MG63 (cell line): ENCODE measurements around the gene CAPN10. TPM values are rescaled to one million over a fixed set of nuclear protein-coding genes. Genes with fewer than 3 reads are reported as not detected.

Experiments
- DNase-seq: peaks from one replicate; pipeline ENCODE4 v3.0.0-alpha.2; 2020
- H3K27me3 ChIP-seq: fragments of 250-450 bp; sonication (Bioruptor Pico); 2 replicates; pipeline ENCODE4 v1.5.1; 2020; ENCODE audit warnings: mild to moderate bottlenecking, moderate library complexity
- H3K36me3 ChIP-seq: fragments of 250-450 bp; sonication (Bioruptor Pico); 2 replicates; pipeline ENCODE4 v1.5.1; 2020; ENCODE audit warnings: mild to moderate bottlenecking, moderate library complexity
- H3K4me3 ChIP-seq: fragments of 250-450 bp; sonication (Bioruptor Pico); 2 replicates; pipeline ENCODE4 v1.5.1; 2020; ENCODE audit warnings: mild to moderate bottlenecking, moderate library complexity
- H3K9me3 ChIP-seq: fragments of 250-450 bp; sonication (Bioruptor Pico); 2 replicates; pipeline ENCODE4 v1.5.1; 2020; ENCODE audit warnings: mild to moderate bottlenecking, moderate library complexity
- total RNA-seq: library from RNA; depleted of rRNA; stranded (reverse); fragments of >200 nt; shearing (Covaris generic); gene quantifications from 2 replicates; pipeline ENCODE4 v1.2.3, GENCODE V29; 2014; ENCODE audit warnings: low replicate concordance

CAPN10 gene
- total RNA-seq, 1 experiment from 2014 or later, result 18.4 TPM

DNA sequence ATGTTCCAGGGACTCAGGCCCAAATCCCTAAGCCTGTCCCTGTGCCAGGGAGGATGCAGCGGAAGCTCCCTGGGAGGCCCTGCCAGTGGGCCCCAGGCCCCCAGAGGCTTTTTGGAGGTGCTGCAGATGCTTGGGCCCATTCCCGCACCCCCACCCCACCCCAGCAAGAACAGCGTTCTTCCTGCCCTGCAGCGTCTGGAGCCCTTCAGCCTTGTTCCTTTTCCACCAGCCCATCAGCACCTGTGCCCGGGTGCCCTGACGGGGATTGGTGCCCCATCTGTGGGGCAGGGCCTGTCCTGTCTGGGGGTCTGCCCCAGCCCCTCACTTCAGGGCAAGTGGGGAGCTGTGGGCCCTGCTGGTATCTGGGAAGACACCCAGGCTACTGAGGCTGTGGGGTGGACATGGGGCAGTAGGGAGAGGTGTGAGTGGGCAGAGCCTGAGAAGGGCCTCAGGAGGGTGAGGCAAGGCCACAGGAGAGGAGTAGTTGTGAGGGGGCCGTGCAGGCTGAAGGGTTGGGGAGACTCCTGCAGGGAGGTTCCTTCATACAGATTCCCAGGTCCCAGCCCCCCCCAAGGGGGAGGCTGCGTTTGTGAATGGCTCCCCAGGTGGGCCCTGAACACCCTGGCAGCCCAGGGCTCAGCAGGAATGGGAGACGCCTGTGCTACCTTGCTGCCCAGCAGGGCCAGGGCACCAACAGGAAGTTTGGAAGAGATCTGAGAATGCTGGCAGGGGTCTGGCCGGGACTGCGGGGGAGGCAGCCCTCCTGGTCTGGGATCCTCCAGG lies 15.8 kb upstream of the CAPN10 start:
- Histone ChIP-seq H3K4me3 (no peak overlapping the region), H3K27me3 (no peaks in the 10 kb centered on the region), H3K36me3 (peaks cover 3% of the 10 kb centered on the region; the same call in 1 of the 2 replicates), H3K9me3 (no peaks in the 10 kb centered on the region)
- DNase-seq, result no peak

DNA sequence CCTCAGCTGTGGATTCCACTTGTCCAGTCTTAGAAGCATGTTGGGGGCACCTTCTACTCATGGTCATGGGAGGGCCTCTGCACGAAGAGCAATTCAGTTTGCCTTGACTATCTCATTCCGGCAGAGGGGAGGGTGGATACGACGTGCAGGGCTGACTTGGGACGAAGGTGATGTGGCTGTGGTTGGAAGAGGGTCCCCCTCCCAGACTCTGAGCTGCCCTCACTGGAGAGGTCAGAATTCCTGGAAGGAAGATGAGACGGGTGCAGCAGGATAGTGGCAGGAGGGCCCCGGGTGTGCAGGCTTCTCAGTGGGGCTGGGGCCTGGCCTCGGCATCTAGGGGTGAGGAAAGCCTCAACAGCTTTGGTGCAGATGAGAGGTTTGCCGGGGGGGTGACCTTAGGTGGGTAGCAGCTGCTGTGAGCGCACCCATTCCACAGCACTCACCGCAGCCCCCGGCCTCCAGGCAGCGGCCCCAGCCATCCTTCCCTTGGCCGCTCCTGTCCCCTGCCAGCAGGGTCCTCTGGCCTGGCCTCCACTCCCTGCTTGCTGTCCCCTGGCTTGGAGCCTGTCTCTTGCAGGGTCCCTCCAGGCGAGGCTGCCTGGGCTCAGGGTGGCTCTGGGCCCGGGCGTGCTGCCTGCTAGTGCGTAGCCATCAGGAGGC lies 15.1 kb upstream of the CAPN10 start:
- H3K4me3 ChIP-seq, result no peak overlapping the region
- no peak for DNase-seq
- H3K9me3 ChIP-seq, result no peaks in the 10 kb centered on the region
- peaks cover 3% of the 10 kb centered on the region; the same call in 1 of the 2 replicates for H3K36me3 ChIP-seq
- H3K27me3 ChIP-seq, result no peaks in the 10 kb centered on the region

GRCh38 chr2:240572141-240573031 lies 14.1 kb upstream of the CAPN10 start:
- H3K4me3 ChIP-seq, result no peak overlapping the region
- DNase-seq, result no peak
- peaks cover 3% of the 10 kb centered on the region; the same call in 1 of the 2 replicates for H3K36me3 ChIP-seq
- H3K9me3 ChIP-seq, result no peaks in the 10 kb centered on the region
- no peaks in the 10 kb centered on the region for H3K27me3 ChIP-seq

GRCh38 chr2:240573071-240573515 lies 13.4 kb upstream of the CAPN10 start:
- Histone ChIP-seq H3K27me3 (no peaks in the 10 kb centered on the region), H3K36me3 (peaks cover 3% of the 10 kb centered on the region; the same call in 1 of the 2 replicates), H3K4me3 (no peak overlapping the region), H3K9me3 (no peaks in the 10 kb centered on the region)
- DNase-seq, result no peak

- no peak overlapping the region for H3K4me3 ChIP-seq
- no peaks in the 10 kb centered on the region for H3K9me3 ChIP-seq
- H3K27me3 ChIP-seq, result no peaks in the 10 kb centered on the region
- DNase-seq, result no peak
- H3K36me3 ChIP-seq, result peaks cover 6% of the 10 kb centered on the region; the same call in 1 of the 2 replicates
Observed at GRCh38 chr2:240573516-240574385, 12.8 kb upstream of the CAPN10 start.

GRCh38 chr2:240574386-240575100 lies 12.0 kb upstream of the CAPN10 start:
- Histone ChIP-seq H3K36me3 (peaks cover 8% of the 10 kb centered on the region; the same call in 1 of the 2 replicates), H3K9me3 (no peaks in the 10 kb centered on the region), H3K4me3 (no peak overlapping the region), H3K27me3 (no peaks in the 10 kb centered on the region)
- DNase-seq, result no peak

GRCh38 chr2:240575101-240575965 lies 11.2 kb upstream of the CAPN10 start:
- Histone ChIP-seq H3K9me3 (no peaks in the 10 kb centered on the region), H3K4me3 (no peak overlapping the region), H3K36me3 (peaks cover 8% of the 10 kb centered on the region; the same call in 1 of the 2 replicates), H3K27me3 (no peaks in the 10 kb centered on the region)
- no peak for DNase-seq

DNA sequence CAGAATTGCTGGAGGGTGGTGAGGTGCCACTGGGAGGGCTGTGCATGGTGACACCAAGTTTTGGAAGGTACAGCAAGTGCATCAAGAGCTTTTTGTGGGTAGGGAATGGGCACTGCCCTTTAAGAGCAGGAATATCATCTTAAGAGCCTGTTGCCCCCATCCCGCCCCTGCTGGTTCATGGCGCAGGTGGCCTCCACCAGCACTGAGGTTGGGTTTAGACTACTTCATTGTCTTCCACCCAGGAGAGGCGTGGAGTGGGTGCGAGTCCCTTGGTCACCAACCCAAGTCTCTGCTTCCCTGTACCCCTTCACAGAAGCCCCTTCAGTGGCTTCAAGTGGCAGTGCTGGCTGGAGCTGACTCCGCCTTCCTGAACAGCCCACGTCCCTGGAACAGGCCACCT lies 10.5 kb upstream of the CAPN10 start:
- Histone ChIP-seq H3K4me3 (no peak overlapping the region), H3K36me3 (peaks cover 8% of the 10 kb centered on the region; the same call in 1 of the 2 replicates), H3K27me3 (no peaks in the 10 kb centered on the region), H3K9me3 (no peaks in the 10 kb centered on the region)
- no peak for DNase-seq

- Histone ChIP-seq H3K9me3 (no peaks in the 10 kb centered on the region), H3K27me3 (no peaks in the 10 kb centered on the region), H3K4me3 (no peak overlapping the region), H3K36me3 (peaks cover 8% of the 10 kb centered on the region; the same call in 1 of the 2 replicates)
- no peak for DNase-seq
Observed at GRCh38 chr2:240576436-240577205, 9.9 kb upstream of the CAPN10 start.

GRCh38 chr2:240577281-240578109 lies 9.0 kb upstream of the CAPN10 start:
- no peaks in the 10 kb centered on the region for H3K27me3 ChIP-seq
- DNase-seq, result no peak
- H3K4me3 ChIP-seq, result no peak overlapping the region
- H3K36me3 ChIP-seq, result peaks cover 8% of the 10 kb centered on the region; the same call in 1 of the 2 replicates
- H3K9me3 ChIP-seq, result no peaks in the 10 kb centered on the region

GRCh38 chr2:240578110-240578450 lies 8.5 kb upstream of the CAPN10 start:
- H3K9me3 ChIP-seq, result no peaks in the 10 kb centered on the region
- DNase-seq, result no peak
- H3K27me3 ChIP-seq, result no peaks in the 10 kb centered on the region
- no peak overlapping the region for H3K4me3 ChIP-seq
- peaks cover 8% of the 10 kb centered on the region; the same call in 1 of the 2 replicates for H3K36me3 ChIP-seq

DNA sequence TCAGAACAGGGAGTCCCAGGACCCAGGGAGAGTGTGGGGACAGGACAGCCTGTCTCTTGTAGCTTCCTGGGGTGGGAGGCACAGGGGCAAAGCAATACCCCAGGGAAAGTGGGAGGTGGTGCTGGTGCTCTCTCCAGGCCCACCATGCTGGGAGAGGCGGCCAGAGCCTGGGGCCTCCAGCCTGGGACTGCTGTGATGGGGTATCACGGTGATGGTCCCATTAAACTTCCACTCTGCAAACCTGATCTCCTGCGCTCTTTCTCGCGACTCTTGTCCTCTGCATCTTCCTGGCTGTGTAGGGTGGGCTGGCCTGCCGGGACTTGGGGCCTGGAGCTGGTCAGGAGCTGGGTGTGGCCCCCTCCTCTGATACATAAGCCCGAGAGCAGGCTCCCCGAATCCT lies 8.0 kb upstream of the CAPN10 start:
- no peak for DNase-seq
- Histone ChIP-seq H3K27me3 (no peaks in the 10 kb centered on the region), H3K36me3 (peaks cover 10% of the 10 kb centered on the region; the same call in 1 of the 2 replicates)

DNA sequence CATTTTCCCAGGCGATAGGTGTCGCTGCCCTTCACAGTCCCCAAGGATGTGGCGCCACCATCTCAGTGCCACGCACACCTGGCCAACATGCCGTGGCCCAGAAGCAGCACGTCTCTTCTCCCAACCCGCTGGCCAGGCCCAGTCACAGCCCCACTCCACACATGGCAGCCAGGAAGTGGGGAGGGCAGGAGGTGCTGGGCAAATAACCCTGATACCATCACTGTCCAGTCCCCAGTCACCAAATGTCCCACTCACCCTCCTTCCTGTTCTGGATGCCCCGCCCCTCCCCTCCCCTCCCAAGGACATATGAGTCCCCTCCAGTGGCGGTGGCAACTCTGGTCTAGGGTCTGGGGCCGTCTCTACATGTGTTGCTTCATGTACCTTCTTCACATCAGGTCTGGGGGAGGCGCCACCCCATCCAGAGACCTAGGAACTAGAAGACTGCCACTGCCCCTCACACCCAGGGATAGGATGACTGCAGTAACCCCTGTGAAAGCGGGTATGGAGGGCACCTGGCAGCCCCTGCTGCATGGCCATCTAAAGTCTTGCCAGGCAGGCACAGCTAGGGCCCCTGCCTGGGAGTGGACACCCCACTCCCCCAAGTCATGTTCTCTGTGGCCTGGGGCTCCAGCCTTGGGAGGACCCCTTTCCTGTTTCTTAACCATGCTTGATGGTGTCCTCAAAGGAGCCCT lies 7.3 kb upstream of the CAPN10 start:
- Histone ChIP-seq H3K9me3 (no peaks in the 10 kb centered on the region), H3K36me3 (peaks cover 11% of the 10 kb centered on the region; the same call in 1 of the 2 replicates), H3K4me3 (no peak overlapping the region), H3K27me3 (no peaks in the 10 kb centered on the region)
- DNase-seq, result no peak

More for the DNA sequence above, 8.0 kb upstream of the CAPN10 start:
- Histone ChIP-seq H3K4me3 (no peak overlapping the region), H3K9me3 (no peaks in the 10 kb centered on the region)
